Endothelial cell (in vitro differentiated cells): ENCODE measurements around the gene EMC10. TPM values are rescaled to one million over a fixed set of nuclear protein-coding genes. Genes with fewer than 3 reads are reported as not detected.
A peak's percentile ranks its signal among the peaks of the same experiment; 100 is the strongest.

Source experiments
- DNase-seq: peaks from one replicate; pipeline ENCODE4 v3.0.0; 2021; ENCODE audit warnings: low spot score
- H3K27ac Mint-ChIP-seq: one replicate; pipeline ENCODE4 v1.8.0; 2021; ENCODE audit warnings: mixed read lengths, inconsistent platforms; ENCODE audit not compliant: unreplicated experiment
- H3K27me3 Mint-ChIP-seq: one replicate; pipeline ENCODE4 v1.8.0; 2021; ENCODE audit warnings: mild to moderate bottlenecking, moderate library complexity, mixed read lengths, inconsistent platforms; ENCODE audit not compliant: unreplicated experiment
- H3K36me3 Mint-ChIP-seq: one replicate; pipeline ENCODE4 v1.8.0; 2021; ENCODE audit warnings: mild to moderate bottlenecking, low read depth, mixed read lengths, inconsistent platforms; ENCODE audit not compliant: unreplicated experiment
- H3K4me1 Mint-ChIP-seq: one replicate; pipeline ENCODE4 v1.8.0; 2021; ENCODE audit warnings: mild to moderate bottlenecking, mixed read lengths, inconsistent platforms; ENCODE audit not compliant: unreplicated experiment
- H3K4me3 Mint-ChIP-seq: one replicate; pipeline ENCODE4 v1.8.0; 2021; ENCODE audit warnings: mild to moderate bottlenecking, mixed read lengths, inconsistent platforms; ENCODE audit not compliant: unreplicated experiment
- H3K9me3 Mint-ChIP-seq: one replicate; pipeline ENCODE4 v1.8.0; 2021; ENCODE audit warnings: mixed read lengths, inconsistent platforms; ENCODE audit not compliant: unreplicated experiment
- CTCF ChIP-seq: fragments of 200-600 bp; sonication (generic); IDR thresholded peaks from one replicate; pipeline ENCODE4 v1.5.0; 2021; ENCODE audit warnings: antibody characterized with exemption; ENCODE audit not compliant: unreplicated experiment
- total RNA-seq: library from RNA; stranded (reverse); fragmentation: NEBNext Ultra II Directional; extraction: Animal tissue kit (Norgen Biotek cat#: 25700); gene quantifications from one replicate; pipeline ENCODE4 v1.2.1, GENCODE V29; 2021; ENCODE audit not compliant: unreplicated experiment

Gene EMC10
- total RNA-seq, 1 donor from 2014 or later, result 0.21 TPM

GRCh38 chr19:50495020-50495531, 18.8 kb downstream of the EMC10 start:
- H3K36me3 Mint-ChIP-seq, result peaks cover 29% of the 10 kb centered on the region
- TF ChIP-seq CTCF, result no peak
- DNase-seq, result no peak
- no peak overlapping the region for H3K4me3 Mint-ChIP-seq
- peaks cover 34% of the 10 kb centered on the region for H3K9me3 Mint-ChIP-seq
- no peaks in the 10 kb centered on the region for H3K4me1 Mint-ChIP-seq
- H3K27ac Mint-ChIP-seq, result peak overlapping the region; percentile 44
- H3K27me3 Mint-ChIP-seq, result peaks cover 24% of the 10 kb centered on the region

GRCh38 chr19:50496189-50497021, 20.1 kb downstream of the EMC10 start:
- Mint-ChIP-seq H3K27ac (peak overlapping the region; percentile 32), H3K4me1 (no peaks in the 10 kb centered on the region), H3K4me3 (no peak overlapping the region), H3K27me3 (peaks cover 22% of the 10 kb centered on the region), H3K9me3 (peaks cover 28% of the 10 kb centered on the region), H3K36me3 (peaks cover 21% of the 10 kb centered on the region)
- no peak for DNase-seq
- no peak for TF ChIP-seq CTCF

DNA sequence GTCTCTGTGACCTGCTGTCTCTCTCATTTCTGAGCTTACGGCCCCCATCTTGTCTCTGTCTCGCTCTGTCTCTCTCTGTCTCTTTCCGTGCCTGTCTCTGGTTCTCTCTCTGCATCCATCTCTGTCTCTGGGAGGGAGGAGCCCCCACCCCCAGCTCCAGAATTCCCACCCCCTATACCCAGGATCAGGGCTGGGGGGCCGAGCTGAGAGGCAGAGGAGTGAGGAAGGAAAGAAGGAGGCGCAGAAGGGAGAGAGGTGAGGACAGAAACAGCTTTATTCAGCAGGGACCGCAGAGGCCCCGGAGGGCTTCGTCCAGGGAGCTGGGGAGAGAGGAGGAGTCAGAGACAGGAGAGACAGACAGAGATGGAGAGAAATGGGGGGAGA, 20.7 kb downstream of the EMC10 start:
- H3K36me3 Mint-ChIP-seq, result peaks cover 15% of the 10 kb centered on the region
- no peaks in the 10 kb centered on the region for H3K4me1 Mint-ChIP-seq
- H3K27me3 Mint-ChIP-seq, result peaks cover 16% of the 10 kb centered on the region
- H3K4me3 Mint-ChIP-seq, result no peak overlapping the region
- peaks cover 26% of the 10 kb centered on the region for H3K9me3 Mint-ChIP-seq
- no peak for DNase-seq
- no peak for TF ChIP-seq CTCF
- H3K27ac Mint-ChIP-seq, result no peak overlapping the region

DNA sequence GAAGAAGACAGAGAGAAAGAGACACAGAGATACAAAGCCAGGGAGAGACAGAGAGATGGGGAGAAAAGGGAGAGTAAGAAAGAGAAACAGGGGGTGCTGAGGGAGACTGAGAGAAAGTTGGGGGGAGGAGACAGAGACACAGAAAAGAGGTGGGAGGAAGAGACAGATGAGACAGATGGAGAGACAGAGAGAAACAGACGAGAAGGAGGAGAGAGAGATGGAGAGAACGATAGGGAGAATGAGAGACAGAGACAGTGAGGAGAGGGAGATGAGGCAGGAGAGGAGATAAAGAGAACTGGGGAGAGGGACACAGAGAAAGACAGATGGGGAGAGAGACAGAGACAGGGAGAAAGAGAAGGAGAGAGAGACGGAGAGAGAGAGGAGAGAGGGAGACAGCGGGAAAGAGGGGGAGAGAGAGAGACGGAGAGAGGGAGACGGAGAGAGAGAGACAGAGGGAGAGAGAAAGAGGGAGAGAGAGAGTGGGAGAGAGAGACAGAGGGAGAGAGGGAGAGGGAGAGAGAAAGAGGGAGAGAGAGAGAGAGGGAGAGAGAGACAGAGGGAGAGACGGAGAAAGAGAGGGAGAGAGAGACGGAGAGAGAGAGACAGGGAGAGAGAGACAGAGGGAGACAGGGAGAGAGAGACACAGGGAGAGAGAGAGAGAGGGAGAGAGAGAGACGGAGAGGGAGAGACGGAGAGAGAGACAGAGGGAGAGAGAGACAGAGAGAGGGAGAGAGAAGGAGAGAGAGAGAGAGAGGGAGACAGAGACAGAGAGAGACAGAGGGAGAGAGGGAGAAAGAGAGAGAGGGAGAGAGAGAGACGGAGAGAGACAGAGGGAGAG, 22.1 kb downstream of the EMC10 start:
- Mint-ChIP-seq H3K27me3 (peaks cover 9% of the 10 kb centered on the region), H3K9me3 (peaks cover 20% of the 10 kb centered on the region), H3K36me3 (peaks cover 14% of the 10 kb centered on the region), H3K4me1 (no peaks in the 10 kb centered on the region), H3K27ac (no peak overlapping the region), H3K4me3 (no peak overlapping the region)
- no peak for DNase-seq
- no peak for TF ChIP-seq CTCF
